ENCODE data around the gene DIPK1A.

DNA sequence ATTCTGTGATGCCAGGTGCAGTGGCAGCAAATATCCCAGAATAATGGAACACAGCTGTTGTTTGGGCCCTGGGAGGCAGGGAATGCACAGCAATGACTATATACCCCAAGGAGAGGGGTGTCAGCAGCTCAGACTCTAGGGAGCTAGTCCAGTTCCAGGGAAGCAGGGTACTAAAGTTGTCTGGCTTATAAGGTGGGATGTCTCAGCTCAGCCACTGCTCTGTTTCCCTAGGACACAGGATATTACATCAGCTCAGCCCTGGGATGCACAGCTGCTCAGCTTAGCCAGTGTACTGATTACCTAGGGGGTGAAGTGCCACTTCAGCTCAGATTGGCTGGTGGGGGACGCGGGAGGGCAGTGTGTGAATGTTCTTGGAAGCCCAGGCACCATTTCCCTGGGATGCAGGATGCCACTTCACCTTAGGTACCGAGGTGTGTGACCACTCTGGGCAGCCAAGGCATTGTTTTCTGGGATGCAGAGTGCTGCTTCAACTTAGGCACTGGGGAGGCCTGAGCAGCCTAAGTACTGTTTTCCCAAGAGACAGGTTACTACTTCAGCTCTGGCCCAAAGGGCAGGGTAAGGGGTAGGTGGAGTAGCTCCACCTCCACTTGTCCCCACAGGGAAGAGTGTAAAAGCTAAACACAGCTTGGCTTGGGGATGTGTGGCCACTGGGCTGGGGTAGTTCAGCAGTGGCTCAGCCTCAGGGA is 59.4 kb downstream of the DIPK1A start:
- TF ChIP-seq, protein P1, sequence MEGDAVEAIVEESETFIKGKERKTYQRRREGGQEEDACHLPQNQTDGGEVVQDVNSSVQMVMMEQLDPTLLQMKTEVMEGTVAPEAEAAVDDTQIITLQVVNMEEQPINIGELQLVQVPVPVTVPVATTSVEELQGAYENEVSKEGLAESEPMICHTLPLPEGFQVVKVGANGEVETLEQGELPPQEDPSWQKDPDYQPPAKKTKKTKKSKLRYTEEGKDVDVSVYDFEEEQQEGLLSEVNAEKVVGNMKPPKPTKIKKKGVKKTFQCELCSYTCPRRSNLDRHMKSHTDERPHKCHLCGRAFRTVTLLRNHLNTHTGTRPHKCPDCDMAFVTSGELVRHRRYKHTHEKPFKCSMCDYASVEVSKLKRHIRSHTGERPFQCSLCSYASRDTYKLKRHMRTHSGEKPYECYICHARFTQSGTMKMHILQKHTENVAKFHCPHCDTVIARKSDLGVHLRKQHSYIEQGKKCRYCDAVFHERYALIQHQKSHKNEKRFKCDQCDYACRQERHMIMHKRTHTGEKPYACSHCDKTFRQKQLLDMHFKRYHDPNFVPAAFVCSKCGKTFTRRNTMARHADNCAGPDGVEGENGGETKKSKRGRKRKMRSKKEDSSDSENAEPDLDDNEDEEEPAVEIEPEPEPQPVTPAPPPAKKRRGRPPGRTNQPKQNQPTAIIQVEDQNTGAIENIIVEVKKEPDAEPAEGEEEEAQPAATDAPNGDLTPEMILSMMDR (IDR thresholded peaks at IDR 0.05; ENCODE audit: insufficient read depth, low read depth, low read length), result no peak
- no peak for TF ChIP-seq EZH2 (IDR thresholded peaks at IDR 0.05; ENCODE audit: insufficient read depth, low read length)
